GM12878 (cell line): ENCODE results near the gene HOXC12.

Experiments
- SIX5 ChIP-seq: IDR thresholded peaks from 2 replicates; pipeline ENCODE4 v1.6.1; 2011; ENCODE audit warnings: mild to moderate bottlenecking, low read depth, low read length, moderate library complexity; ENCODE audit not compliant: severe bottlenecking
- ZNF274 ChIP-seq: IDR thresholded peaks from one replicate; pipeline ENCODE4 v1.8.0; 2011; ENCODE audit not compliant: insufficient read length, insufficient read depth
- TF ChIP-seq, protein P1 (sequence below), 3 experiments: IDR thresholded peaks in 2 of 3; conservative IDR thresholded peaks in 1 of 3; 2 replicates each; pipeline ENCODE4 v1.5.1; 2011; ENCODE audit warnings: low read depth in 3 of 3, low read length in 3 of 3, mild to moderate bottlenecking in 3 of 3, control low read depth in 2 of 3, moderate library complexity in 2 of 3, inconsistent platforms in 1 of 3, mixed read lengths in 1 of 3; ENCODE audit not compliant: control insufficient read depth in 2 of 3, insufficient read depth in 1 of 3; ENCODE audit errors: extremely low read depth in 1 of 3

- TF ChIP-seq SIX5 (no peak), ZNF274 (no peak)
- TF ChIP-seq, protein P1, sequence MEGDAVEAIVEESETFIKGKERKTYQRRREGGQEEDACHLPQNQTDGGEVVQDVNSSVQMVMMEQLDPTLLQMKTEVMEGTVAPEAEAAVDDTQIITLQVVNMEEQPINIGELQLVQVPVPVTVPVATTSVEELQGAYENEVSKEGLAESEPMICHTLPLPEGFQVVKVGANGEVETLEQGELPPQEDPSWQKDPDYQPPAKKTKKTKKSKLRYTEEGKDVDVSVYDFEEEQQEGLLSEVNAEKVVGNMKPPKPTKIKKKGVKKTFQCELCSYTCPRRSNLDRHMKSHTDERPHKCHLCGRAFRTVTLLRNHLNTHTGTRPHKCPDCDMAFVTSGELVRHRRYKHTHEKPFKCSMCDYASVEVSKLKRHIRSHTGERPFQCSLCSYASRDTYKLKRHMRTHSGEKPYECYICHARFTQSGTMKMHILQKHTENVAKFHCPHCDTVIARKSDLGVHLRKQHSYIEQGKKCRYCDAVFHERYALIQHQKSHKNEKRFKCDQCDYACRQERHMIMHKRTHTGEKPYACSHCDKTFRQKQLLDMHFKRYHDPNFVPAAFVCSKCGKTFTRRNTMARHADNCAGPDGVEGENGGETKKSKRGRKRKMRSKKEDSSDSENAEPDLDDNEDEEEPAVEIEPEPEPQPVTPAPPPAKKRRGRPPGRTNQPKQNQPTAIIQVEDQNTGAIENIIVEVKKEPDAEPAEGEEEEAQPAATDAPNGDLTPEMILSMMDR (IDR thresholded peaks at IDR 0.05 in 2 of 3, conservative IDR thresholded peaks at IDR 0.05 in 1 of 3; ENCODE audit: control insufficient read depth in 2 of 3, extremely low read depth in 1 of 3, insufficient read depth in 1 of 3, low read depth in 3 of 3, low read length in 3 of 3): no peak
Observed at GRCh38 chr12:53961025-53961761, 6.5 kb downstream of the HOXC12 start.
